Heart left ventricle (tissue), 13 donors: ENCODE data around the gene ITGAV.

Experiments
- CTCF ChIP-seq, 12 donors: fragments of 200-600 bp; sonication (generic) in 4 of 12; IDR thresholded peaks; one replicate each; pipeline versions ENCODE4 v1.5.0 to v1.8.0; 2018 to 2022; ENCODE audit warnings: antibody characterized with exemption in 12 of 12, mild to moderate bottlenecking in 5 of 12
- POLR2A ChIP-seq, 2 donors: fragments of 450-650 bp; IDR thresholded peaks; one replicate each; pipeline ENCODE4 v1.6.1; 2017; ENCODE audit warnings: antibody characterized with exemption in 2 of 2, mild to moderate bottlenecking in 2 of 2, moderate library complexity in 2 of 2
- donor health status: ischemic (EF 13 %, LVEDD 7.1; RV severe dilation, severe dysfunction).
- donor health status: DM: no; HTN: yes; CAD: no.
- donor health status: DM: no; HTN: no; CAD: no.
- donor health status: ischemic (EF 25% LVEDD 6.9; RV normal size, moderate dysfunction).
- donor health status: ischemic (EF 25% LVEDD 5.7; RV mildly dilated, moderate dysfunction).
- donor health status: ischemic (EF 35%, LVEDD 5.7; RV mildly dilated, moderate dysfunction).
- donor health status: nonischemic (EF 11% LVEDD 7.7; RV severe dilation, severe dysfunction).
- donor health status: DM: yes; HTN: yes; CAD: no.
- donor health status: PGD.
- donor health status: ischemic (EF 29% LVEDD 5.4; RV normal size, mild dysfunction).
- donor health status: nonischemic (EF 23%, LVEDD 6.1; RV moderate dilation, normal function).

DNA sequence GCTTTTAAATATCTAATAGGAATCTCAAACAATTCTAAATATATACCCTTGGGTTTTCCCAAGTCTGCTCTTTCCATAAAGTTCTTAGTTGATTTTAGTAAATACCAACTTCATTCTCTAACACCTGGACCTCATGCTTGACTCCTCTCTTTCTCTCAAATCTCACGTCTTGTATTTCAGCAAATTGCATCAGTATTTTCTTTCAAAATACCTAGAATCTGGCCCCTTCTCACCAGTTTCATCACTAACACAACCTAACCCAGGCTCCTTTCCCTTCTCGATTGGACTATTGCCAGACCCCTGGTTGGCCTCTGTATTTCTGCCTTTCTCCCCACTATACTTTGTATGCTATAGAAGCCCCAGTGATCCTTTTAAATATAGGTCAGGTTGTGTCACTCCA, 81.0 kb downstream of the ITGAV start:
- TF ChIP-seq POLR2A (IDR thresholded peaks at IDR 0.05) (no peak), CTCF (IDR thresholded peaks at IDR 0.05) (no peak)
